NCI-H345 treated with DMSO at 0.1 percent for 48 hours (cell line): ENCODE data around the gene PEPD.

ENCODE experiments used
- DNase-seq: peaks from one replicate; lab custom pipeline; 2025; ENCODE audit not compliant: unreplicated experiment; lab: John Stamatoyannopoulos, UW

PEPD gene

DNA sequence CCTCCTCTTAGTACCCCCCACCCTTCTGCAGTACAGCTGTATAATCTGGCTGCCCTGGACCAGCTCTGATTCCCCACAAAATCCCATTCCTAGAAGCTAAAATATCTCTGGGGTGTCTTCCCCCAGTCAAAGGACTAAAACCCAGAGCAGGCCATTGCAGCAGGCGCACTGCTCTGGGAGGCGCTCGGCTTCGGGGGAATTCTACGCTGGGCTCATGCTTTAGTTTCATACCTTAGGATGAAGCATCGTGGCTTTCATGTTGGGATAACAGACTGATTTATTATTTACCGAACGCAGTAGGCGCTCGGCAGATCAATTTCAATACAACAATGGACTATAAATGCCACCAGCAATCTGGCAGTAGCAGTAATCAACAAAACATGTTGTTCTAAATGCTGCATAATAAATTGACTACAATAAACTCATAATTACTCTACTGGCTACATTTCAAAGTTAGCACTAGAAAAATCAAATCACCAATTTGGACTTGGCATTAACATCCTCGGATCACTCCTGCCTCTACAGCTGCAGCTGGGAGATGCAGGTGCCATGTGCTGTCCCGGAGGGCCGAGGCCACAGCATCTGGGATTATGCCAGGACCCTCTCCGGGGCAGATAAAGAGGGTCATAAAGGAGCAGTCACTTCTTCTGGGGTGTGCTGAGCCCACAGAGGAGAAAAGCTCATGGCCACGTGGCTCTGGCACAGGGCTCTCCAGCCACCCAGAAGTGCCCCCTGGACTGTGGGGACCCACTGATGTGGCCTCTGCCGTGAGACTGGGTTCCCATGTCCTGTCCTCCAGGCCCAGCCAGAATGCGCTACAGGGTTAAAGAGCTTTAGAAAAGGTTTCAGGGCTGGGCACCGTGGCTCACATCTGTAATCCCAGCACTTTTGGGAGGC lies 112.8 kb downstream of the PEPD start:
- DNase-seq, result no peak

DNA sequence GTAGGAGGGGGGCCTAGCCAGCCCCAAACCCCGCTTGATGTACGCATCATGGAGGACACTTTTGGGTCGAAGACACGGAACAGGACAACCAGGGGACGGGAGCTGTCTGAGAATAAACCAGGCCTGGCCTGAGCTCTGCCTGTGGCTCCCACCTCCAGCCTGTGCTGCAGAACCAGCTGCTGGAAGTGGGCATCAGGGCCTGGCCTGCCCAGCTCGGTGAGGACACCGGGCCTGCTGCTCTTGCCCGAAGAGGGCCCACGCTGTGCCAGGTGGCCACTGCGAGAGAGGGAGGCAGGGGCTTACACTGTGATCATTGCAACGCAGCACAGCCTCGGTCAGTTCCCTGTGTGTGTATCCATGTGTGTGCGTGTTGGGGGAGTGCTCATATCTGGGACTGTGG lies 113.5 kb downstream of the PEPD start:
- no peak for DNase-seq

DNA sequence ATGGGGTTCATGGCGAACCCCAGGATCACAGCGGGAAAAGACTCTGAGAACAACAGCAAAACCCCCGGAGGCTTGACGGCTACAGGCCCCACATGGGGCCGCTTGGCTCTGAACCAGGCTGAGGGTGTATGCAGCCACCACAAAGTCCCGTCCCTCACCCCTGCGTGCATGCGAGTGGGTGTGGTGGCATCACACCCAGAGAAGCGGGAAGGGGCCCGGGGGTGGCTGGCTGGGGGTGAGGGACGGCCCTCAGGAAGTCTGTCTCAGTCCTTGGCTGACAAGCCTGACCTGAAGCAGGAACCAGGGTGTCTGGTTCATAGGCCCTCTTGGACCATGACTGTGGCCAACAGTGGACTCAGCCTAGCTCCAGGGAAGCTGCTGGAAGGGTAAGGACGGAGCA lies 113.9 kb downstream of the PEPD start:
- DNase-seq, result no peak

DNA sequence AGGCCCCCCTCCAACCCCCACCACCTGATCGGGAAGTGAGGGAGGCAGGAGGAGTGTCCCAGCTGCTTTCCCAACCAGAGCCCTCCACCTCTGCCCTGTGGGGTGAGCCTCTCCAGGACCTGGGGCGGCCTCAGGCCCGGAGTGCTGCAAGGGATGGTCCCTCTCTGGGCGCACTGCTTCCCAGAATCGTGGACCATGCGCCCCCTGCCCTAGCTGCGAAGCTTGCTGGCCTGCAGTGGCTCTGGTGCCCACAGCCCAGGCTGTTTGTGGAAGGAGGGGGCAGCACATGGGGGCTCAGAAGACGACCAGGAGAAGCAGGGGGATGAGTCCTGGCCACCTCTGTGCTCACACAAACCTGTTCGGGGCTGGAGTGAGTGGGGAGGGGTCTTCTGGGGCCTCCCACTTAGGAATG lies 114.4 kb downstream of the PEPD start:
- DNase-seq, result no peak

DNA sequence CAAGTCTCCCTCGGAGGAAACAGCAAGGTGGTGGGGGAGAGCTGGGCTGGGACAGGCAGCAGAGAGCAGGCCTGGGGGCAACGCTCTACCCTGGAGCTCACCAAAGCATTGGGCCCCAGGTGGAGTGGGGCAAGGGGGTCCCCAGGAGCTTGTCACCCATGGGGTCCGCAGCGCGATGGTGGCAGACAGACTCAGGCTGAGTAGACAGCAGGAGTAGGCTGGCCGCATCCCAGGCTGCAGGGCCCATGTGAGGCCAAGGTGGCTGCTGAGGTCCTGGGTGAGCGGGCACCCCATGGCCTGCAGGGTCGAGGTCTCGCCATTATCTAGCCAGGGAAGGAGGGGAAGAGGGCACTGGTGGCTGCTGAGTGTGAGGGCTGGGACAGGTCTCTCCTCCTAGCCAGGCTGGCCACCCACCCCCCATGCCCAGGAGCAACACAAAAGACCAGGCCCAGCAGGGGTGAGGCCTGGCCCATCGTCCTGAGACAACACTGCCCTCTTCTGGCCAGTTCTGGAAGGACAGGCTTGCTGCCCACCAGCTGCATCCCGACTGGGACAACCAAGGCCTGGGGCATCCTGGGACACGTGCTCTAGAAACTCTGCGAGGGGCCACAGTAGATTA lies 115.0 kb downstream of the PEPD start:
- DNase-seq, result peak; percentile 44

DNA sequence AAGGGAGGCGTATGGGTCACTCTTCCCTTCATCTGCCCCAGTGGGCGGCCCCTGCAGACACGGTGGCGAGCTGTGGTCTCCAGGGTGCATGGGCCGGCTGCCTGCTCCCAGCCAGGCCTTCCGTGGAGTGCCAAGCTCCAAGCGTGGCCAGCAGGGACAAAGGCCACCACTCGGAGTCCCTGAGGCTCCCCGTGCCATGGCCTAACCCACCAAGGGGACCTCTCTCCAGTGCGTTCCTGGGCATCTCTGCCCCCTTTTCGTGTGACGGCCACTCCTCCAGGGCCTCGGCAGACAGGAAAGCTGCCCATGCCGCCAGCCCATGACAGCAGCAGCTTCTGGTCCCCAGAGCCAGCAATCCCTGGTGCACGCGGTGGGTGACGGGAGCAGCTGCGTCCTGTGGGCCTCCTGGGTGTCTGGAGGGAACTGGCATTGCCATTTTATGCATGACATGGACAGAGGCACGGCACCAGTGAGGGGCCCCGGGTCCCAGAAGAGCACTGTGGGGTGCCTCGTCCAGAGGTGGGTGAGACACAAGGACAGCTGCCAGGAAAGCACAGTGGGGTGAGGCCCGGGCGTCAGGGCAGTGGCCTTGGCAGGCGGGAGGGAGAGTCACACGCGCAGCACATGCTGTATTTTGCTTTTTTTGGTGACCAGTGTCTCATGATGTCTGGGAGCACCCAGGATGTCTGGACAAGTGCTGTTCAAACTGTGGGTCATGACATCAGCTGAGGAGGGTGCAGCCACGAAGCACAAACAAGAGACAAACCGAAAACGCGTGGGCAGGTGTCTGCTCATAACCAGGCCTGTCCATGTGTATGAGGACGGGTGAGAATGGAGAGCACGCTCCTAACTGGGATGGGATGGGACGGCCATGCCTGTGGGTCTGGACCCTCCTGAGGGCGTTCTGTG lies 115.8 kb downstream of the PEPD start:
- no peak for DNase-seq

DNA sequence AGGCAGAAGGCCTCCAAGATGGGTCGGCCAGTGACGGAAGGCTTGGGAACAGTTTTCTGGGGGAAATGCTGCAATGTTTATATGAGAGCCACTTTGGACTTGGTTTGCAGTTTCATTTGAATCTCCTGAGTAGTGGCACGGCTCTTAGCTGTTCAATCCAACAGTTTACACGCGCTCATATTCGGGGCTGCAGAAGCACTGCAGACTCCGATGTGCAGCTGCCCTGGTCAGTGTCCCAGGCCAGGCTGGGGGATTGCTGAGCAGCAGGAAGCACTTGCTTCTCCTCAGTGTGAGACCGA lies 116.4 kb downstream of the PEPD start:
- no peak for DNase-seq

DNA sequence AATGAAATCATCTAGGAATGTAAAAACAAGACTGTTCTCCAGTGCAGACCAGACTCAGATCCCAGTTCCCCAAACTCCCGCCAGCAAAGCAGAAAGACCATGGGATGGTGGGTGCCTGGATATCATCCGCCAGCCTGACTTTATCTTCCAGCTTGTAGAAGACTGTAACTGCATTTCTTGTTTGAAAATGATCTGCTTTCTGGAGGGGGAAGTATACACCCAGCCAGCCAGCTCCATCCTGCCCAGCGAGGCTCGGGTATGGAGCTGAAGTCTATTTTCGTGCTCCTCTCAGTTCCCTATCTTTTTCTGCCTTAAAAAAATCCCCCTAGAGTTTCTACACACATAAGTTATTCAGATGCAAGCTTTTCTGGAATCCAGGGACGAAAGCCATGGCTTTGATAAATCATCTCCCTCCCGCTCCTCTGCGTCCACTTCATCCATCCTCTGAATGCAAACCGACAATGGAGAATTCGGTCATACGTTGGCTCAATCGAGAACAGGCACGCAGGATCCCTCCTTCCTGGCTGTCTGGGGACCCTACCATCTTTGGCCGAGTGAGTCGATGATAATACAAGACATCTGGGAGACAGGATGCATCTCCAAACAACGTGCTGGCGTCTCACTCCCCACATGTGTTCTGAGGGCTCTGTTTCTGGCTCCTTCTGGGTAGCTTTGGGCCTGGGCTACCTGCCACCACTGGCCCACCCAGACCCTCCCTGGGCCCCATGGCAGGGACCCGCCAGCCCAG lies 116.9 kb downstream of the PEPD start:
- no peak for DNase-seq

DNA sequence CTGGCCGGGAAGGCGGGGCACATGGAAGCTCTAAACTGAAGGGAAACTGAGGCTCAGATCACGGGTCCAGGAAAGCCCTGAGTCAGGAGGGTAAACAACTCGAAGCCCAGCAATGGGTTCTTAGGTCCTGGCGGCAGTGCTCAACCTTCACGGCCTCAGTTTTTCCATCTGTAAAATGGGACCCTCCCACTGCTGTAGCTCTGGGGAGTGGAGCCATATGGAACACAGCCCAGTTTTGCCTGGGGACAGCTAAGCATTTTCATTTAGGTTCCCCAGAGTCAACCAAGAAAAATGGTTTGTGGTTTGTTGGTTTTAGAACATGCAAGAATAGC lies 117.7 kb downstream of the PEPD start:
- no peak for DNase-seq

DNA sequence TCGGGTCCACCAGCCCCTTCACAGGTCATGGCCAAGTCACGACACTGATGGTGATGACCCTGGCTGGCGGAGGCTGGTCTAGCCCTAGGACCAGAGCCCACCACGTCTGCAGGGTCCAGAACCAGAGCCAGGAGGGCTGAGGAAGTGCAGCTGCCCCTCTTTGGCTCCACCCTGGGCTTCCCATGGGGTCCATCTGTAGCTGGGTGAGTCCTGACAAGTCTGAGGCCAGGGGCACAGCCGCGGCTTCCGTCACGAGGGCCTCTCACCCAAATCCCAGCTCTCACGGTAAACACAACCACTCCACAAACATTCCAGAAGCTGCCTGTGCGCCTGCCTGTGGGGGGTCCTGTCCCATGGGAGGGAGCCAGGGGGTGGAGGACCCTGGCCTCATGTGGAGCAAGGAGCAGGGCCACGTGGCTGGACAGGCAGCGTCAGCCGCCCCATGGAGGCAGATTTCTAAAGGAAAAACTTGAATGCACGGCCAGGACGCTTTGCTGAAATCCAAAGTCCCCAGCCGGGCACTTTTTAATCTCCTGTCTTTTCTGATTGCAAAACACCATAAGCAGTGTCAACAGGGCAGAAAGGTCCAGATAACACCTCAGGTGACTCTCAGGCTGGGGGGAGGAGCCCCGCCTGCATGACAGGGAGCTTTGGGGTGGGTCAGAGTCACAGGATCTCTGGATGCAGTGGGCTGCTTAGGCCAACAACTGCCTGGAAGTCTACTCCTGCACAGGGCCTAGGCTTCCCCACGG lies 118.2 kb downstream of the PEPD start:
- no peak for DNase-seq

DNA sequence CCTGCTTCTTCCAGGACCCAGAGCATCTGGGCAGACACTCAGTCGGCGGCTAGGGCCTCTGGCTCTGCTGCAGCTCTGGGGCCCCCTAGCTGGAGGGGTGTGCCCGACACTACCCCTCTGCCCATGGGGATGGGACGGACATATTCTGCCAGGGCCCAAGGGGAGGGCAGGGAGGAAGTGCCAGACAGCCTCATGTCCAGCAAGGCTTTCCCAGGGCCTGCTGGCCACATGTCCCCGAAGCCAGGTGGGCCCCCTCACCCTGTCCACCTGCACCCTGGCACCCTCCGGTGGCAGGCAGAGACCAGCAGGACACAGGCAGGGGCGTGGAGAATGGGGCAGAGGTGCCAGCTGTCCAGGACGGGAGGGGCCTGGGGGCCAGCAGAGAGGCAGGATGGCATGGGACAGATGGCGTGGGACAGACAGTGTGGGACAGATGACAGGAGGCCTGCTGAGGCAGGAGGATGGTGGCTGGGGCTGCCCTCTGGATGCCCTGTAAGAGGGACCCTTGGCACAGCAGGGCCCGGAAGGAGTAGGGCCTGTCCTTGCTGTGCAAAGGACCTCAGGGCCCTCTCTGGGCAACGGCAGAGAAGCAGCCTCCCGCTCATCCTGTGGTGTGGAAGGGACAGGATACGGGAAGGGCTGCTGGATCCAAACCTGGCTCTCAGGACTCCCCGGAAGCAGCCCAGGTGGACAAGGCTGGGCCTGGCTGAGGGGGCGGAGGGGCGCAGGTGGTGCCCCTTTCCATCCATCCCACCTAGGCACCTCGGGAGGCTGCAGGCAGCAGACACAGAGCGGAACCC lies 119.0 kb downstream of the PEPD start:
- no peak for DNase-seq

DNA sequence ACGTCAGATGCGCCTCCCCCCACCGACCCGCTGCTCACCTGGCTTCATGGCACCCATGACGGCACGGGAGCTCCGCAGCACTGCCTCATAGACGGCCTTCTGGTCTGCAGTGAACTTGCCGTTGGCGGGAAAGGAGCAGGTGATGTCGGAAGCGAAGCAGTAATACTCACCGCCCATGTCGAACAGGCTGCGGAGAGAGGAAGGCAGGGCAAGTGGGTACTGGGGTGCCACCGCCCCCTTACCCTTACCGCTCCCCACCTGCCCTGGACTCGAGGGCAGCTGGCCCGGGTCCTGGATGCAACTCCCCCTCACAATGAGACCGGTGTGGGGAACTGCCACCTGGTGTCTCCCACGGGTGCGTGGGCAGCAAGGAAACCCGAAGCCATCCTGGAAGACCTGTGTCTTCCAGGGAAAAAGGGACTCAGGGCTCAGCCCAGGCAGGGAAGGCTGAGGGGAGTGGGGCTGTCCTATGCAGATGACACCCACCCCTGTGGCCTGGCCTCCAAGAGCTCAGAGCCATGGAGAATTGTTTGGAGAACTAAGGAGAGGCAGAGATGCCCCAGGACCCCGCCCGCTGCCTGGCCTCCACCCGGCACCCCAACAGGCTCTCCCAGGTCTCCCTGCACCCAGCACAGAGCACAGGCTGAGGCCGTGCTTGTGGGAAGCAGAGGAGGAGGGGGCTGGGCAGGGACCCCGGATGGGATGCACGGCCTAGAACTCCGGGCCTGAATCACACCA lies 119.7 kb downstream of the PEPD start:
- DNase-seq, result no peak

DNA sequence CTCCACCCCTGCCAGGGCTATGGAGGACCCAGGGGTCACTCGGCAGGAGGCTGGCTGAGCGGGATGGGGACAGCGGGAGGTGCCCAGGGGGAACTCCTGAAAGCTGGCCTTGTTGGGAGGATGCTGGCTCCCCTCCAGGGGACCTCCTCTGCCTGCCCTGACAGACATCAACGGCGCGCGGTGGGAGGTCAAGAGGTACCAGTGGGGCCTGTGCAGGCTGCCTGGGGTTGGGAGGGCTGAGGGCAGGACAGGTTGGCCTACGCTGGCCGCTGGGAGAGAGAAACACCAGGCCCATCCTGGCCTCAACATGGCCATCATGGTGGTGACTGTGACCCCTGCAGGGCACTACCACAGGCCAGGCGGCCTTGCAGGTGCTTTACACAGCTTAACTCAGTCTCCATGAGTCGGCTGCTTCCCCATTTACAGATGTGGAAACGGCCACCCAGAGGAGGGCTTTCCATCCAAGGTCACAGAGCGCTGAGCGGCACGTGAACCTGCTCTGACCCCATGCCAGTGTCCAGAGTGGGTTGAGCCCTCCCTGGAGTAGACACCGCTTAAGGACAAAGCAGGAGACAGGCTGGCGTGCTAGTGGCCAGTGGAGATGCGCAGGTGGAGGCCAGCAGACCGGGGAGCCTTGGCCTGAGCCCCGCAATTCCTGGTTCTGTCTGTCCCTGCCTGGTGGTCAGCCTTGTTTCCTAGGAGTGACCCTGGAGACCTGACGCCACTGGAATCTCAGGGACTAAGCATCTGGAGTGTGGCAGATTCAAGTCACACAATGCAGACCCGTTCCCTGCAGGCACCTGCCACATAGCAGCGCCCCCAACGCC lies 120.5 kb downstream of the PEPD start:
- DNase-seq, result no peak

DNA sequence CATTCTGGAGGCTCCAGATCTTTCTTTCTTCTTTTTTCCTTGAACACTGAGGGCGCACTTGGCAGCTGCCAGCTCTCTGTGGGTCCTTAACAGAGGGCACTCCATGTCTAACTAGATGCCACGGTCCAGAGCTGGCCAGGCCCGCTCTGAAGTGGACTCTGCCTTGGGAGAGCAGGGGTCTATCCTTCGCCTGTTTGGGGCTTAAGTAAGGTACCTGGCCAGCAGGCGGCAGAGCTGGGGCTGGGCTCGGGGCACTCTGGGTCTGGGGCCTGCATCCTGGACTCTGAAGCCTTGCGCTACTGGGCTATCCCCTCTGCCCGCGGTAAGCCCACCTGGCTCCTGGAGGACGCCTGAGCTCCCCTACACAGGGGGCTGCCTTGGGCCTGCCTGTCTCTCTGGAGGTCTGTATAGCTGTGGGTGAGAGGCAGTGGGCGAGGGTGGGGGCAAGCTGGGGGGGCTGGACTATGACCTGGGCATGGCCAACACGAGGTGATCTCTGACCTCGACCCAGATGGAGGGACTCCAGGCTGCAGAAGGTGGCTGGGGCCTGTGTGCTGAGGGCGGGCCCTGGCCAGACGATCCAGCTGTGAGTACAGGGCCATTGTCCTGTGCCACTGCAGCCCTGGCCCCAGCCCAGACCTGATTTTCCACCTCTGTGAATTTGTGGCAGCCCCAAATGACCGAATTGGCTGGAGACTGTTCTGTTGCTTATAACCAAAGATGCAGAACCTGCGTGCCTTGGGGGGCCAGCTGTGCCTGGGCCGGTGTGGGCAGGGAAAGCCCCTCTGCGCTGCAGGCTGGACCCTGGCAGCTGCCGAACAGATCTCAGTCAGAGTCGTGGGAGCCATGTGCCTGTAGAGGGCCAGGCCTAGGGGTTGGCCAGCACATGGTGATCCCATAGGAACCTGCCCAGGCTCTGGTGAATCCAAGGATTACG lies 121.6 kb downstream of the PEPD start:
- no peak for DNase-seq

DNA sequence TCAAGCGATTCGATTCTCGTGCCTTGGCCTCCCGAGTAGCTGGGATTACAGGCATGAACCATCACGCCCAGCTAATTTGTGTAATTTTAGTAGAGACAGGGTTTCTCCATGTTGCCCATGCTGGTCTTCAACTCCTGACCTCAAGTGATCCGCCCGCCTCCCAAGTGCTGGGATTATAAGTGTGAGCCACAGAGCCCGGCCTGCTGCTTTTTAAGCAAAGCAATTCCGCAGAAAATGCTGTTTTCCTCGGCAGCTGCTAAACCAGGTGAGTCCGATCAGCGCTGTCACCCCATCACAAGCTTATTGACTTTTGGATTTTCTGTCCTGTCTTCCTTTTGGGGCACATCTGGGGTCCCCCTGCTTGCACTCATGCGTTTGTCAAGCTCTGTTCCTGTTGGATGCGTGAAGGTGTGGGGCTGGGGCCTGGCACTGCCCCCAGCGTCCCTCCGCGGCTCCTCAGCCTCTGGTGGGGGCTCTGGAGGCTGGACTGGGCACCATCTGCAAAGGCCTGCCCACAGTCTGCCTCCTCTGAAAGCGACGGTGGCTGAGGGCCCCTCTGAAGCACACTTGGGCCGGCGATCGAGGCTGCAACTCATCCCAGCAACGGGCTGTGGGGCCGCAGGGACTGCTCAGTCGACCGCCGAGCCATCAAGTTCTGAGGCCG lies 122.4 kb downstream of the PEPD start:
- no peak for DNase-seq

DNA sequence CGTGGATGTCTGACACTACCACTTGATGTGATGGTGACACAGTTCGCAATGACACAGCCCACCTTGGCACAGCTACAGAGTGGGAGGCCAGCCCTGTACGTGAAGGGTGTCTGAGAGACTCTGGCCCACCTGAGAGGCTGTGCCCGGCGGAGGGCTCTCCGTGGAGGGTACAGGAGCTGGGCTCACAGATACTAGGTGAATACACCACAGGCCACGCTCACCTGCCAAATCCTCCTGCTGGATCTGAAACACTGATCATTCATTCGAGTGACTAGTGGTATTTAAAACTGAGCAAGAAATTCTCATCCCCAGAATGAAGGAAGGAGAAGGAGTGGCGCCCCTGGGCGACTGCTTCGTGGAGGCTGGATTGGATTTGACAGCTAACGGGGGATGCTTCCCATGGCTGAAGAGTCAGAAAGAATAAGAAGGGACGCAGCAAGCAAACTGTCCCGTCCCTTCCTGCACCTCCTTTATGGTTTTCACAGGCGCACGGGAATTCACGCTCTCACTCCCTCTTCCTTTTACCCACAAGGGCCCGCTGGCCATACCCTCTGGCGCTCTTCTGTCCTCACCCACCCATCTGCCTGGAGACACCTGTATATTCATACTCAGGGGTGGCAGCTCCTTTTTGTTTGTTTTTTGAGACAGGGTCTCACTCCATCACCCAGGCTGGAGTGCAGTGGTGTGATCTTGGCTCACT lies 123.1 kb downstream of the PEPD start:
- DNase-seq, result no peak
